G401.6 (cell line): Measurements from ENCODE around the gene PTPN13.

Experiments
- FAIRE-seq: peaks from 2 replicates; lab custom pipeline; 2012; peaks lifted over from hg19 to GRCh38; lab: Jason Lieb, UNC

PTPN13 gene, protein sequence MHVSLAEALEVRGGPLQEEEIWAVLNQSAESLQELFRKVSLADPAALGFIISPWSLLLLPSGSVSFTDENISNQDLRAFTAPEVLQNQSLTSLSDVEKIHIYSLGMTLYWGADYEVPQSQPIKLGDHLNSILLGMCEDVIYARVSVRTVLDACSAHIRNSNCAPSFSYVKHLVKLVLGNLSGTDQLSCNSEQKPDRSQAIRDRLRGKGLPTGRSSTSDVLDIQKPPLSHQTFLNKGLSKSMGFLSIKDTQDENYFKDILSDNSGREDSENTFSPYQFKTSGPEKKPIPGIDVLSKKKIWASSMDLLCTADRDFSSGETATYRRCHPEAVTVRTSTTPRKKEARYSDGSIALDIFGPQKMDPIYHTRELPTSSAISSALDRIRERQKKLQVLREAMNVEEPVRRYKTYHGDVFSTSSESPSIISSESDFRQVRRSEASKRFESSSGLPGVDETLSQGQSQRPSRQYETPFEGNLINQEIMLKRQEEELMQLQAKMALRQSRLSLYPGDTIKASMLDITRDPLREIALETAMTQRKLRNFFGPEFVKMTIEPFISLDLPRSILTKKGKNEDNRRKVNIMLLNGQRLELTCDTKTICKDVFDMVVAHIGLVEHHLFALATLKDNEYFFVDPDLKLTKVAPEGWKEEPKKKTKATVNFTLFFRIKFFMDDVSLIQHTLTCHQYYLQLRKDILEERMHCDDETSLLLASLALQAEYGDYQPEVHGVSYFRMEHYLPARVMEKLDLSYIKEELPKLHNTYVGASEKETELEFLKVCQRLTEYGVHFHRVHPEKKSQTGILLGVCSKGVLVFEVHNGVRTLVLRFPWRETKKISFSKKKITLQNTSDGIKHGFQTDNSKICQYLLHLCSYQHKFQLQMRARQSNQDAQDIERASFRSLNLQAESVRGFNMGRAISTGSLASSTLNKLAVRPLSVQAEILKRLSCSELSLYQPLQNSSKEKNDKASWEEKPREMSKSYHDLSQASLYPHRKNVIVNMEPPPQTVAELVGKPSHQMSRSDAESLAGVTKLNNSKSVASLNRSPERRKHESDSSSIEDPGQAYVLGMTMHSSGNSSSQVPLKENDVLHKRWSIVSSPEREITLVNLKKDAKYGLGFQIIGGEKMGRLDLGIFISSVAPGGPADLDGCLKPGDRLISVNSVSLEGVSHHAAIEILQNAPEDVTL (N-terminal part only)

DNA sequence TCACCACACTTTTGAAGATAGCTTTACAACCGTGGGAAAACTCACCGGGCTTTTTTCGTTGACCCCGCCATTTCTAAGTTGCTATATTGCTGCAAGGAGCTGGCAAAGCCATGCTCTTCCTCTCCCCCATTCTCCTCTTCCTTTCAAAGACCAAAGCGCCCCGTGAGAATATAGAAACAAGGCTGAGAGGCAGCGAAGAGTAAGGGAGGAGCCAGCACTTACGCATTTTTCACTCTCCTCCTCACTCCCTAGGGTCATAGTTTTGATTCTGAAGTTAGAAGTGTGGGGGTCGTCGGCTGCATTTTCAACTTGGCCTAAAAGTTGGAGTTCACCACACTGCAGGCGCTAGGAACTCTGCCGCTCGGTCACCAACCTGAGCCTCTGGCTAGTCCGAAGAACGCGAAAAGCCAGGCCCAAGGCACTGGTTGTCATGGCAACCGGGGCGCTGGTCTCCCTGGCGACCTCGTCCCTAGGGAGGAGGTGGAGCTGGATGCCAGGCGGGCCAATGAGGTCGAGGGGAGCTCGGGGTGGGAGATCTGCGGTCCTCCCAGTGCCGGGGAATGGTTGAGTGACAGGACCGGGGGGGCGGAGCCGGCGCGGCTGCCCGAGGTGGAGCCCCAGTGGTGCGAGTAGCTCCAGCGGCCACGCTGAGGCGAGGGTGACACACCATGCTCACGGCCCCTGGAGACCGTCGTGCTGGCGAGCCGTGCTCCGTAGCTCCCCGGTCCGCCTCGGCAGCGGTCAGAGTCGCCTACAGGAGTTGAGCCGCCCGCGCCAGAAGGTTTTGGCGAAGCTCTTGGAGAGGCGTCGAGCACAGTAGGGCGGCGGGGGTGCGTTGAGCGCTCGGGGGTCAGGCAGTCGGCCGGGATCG is at the start of gene PTPN13:
TSS of gene PTPN13 (plus strand) at position 628 of the 871 bp plus-strand sequence. CDS start 40,942 bp downstream, outside the sequence.
- FAIRE-seq: peak; percentile 92

DNA sequence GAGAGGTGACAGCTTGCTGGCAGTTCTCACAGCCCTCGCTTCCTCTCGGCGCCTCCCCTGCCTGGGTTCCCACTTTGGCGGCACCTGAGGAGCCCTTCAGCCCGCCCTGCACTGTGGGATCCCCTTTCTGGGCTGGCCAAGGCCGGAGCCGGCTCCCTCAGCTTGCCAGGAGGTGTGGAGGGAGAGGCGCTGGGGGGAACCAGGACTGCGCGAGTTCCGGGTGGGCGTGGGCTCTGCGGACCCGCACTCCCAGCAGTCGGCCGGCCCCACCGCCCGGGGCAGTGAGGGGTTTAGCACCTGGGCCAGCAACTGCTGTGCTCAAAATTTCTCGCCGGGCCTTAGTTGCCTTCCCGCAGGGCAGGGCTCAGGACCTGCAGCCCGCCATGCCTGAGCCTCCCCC is 47.0 kb upstream of the PTPN13 start:
- no peak for FAIRE-seq

DNA sequence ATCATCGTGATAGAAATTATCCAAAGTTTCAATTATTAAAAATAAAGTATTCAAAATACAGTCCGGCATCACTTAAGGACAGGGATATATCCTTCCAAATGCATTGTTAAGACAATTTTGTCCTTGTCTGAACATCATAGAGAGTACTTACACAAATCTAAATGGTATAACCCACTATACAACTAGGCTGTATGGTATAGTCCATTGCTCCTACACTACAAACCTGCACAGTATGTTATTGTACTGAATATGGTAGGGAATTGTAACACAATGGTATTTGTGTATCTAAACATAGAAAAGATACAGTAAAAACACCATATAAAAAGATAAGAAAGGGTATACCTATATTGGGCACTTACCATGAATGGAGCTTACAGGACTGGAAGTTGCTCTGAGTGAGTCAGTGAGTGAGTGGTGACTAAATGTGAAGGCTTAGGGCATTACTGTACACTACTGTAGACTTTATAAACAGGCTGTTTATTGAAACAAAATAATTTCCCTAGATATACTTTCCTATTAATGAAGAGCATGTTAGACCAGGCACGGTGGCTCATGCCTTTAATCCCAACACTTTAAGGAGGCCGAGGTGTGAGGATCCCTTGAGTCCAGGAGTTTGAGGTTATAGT is 44.8 kb upstream of the PTPN13 start:
- no peak for FAIRE-seq

DNA sequence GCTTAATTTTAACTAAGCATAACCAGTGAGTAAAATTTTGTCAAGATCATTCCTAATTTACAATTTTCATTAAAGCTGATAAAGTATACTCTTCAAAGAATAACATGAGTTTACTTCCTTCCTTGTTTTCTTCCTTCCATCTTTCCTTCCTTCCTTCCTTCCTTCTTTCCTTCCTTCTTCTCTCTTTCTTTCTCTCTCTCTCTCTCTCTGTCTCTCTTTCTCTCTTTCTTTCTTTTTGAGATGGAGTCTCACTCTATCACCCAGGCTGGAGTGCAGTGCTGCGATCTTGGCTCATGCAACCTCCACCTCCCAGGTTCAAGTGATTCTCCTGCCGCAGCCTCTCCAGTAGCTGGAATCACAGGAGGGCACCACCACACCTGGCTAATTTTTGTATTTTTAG is 42.7 kb upstream of the PTPN13 start:
- no peak for FAIRE-seq

DNA sequence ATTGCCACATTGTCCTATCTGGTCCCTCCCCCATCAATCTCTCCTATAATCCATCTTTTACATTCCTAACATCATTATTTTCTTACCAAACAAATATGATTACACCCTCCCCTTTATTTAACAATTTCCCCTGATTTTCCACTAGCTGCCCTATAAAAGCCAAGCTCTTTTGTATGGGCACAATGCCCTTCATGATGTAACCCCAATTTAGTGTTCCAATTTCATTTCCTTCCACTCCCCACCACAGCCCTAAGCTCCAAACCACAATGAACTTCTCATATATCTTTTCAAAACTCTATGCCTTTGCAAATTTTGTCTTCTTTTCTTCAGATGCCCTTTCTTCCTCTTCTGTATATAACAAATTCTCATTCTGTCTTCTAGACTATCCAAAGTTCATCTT is 39.5 kb upstream of the PTPN13 start:
- FAIRE-seq: no peak

DNA sequence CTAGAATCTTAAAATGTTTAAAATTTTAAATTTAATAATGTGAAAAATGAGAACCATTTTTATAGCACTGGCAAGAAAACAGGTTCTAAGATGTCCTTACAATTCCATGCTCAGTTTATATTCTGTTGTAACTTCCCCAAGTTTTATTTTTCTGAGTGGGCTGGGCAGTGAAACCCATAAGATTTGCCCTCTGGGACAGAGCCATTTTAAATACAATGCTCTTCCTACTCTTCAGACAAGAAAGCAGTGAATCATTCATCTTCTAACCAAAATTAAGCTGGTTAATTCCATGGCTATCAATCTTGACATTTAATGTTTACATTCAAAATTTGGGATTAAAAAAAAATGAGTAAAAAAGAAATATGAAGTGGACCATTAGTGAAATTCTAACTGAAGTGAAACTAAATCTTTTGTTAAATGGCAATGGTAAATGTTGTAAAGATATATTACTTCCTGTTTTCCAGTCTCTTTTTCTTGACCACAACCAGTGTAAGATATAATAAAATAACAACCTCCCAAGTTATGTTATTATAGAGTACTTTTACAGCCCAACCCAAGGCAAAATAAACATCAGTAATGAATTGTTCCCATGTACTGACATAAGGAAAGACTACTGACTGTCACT is 37.2 kb upstream of the PTPN13 start:
- no peak for FAIRE-seq

DNA sequence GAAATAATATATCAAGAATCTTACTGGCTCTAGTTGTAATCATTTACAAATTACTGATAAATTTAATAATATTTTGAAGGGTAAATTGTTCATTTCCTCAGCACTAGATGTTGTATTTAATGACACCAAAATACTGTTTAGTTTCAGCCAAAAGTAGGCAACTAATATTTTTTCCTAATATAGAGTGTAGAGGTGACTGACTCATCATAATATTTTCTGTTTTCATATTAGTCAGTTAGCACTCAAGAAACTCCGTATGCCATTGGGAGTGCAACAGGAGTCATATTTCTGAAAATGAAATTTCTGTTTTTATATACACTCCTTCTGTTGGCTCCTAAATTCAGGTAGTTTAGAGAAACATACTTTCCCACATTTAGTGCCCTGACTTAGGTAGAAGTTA is 36.6 kb upstream of the PTPN13 start:
- FAIRE-seq: no peak

DNA sequence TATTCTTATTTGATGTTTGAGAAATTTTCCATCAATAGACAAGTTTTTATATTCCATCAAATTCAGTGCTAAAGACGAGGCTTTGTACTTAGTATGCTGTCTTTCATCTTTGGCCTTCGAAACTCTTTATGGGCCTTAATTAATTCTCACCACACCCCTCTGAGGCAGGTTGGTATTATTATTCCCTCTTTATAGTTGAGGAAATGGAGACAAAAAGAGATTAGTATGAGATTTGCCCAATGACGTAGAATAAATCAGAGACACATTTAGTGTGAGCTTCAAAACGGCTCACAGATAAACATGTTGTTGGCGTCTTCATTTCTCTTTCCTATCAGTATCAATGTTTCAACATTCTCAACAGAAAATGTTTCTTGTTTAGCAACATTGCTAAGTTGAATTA is 35.9 kb upstream of the PTPN13 start:
- FAIRE-seq: no peak

DNA sequence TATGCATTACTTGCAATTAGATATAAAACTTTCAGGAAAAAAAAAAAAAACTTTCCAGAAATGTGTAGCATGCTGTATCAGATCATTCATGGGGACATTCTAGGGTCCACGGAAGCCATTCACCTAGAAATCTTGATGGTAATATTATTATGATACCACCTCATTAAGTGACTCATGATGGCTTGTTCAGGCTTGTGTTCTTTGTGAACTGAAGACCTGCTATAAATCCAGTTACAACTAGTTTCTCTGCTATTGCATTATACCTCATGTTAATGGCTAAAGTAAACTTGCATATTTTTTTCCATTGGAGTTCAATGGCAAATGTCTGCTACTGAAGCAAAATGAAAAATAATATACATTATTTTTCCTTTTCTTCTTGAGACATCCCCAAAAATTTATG is 35.3 kb upstream of the PTPN13 start:
- FAIRE-seq: no peak

DNA sequence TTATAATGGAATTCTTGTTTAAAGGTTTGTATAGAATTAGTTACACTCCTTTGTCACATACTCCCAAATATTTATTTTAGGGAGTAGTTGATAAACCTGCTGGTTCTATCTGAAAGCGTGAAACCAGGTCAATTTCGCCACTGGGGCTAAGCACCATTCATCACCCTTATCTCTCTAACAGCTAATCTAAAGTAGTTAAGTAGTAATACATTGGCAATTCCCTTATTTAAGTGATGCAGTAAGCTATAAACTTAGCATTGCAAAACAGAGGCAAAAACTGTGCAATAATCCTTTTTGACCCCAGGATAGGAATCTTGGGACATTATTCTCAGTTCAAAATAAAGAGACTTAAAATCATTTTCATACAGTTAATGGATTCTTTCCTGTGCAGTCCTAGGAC is 33.7 kb upstream of the PTPN13 start:
- no peak for FAIRE-seq

DNA sequence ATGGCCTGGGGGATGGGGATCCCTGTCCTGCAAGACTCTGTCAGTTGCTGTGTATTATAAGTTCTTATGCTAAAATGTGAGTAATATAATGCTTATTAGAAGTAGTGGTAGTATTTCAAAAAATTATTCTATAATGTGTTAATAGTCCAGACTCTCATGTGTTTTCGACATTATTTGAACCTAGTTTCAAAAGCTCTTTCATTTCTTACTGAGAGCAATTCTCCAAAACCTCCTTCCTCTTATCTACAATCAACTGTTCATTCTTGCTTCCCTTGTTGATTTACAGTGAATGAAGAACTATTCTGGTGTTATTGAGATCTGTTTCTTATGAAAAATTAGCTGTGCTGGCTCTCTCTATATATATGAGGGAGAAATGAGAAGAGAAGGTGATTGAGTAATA is 32.9 kb upstream of the PTPN13 start:
- FAIRE-seq: no peak

DNA sequence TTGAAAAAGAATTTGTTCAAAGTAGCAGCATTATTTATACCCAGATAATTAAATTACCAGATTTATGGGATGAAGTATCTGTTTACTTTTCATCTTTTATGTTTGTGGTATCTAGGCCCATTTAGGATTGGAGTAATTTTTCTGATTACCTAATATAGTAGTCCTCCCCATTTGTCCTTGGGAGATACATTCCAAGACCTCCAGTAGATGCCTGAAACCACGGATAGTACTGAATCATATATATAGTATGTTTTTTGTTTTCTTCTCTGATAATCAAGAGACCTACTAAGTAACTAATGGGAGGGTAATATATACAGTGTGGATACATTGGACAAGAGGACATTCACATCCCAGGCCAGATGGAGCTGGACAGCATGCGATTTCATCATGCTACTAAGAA is 30.7 kb upstream of the PTPN13 start:
- no peak for FAIRE-seq

DNA sequence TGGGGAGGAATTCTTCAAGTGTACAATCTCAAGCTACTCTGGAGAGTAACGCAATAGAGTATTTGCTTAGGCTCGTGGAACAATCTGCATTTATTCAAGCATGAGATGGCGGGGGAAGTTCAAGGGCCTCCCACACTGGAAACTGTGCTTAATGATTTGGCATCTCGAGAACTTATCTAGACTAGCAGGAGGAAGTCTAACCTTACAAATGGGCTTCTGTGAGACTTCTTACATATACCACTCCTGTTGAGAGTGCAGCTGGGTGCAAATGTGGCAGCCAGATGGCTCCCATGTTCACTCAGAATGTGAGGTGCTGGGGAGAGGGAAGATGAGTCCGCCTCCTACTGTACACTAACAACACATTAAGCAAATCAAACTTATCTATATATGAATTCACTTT is 29.3 kb upstream of the PTPN13 start:
- no peak for FAIRE-seq

DNA sequence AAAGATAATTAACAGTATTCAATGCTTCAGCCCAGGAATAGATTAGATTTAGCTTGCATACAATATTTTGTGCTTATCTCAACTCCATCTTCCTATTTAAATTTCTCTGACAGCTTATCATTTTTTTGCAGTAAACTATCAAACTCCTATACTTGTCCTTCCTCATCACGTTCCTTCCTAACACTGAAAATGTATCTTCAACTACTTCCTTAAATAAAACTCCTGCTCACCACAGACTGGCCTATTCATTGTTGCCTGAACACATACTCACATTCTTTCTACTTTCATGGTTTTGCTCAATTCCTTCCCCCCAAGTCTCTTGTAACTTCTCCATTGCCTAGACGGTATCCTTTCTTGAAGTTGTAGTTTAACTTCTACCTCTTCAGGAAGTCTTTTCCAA is 28.5 kb upstream of the PTPN13 start:
- no peak for FAIRE-seq

DNA sequence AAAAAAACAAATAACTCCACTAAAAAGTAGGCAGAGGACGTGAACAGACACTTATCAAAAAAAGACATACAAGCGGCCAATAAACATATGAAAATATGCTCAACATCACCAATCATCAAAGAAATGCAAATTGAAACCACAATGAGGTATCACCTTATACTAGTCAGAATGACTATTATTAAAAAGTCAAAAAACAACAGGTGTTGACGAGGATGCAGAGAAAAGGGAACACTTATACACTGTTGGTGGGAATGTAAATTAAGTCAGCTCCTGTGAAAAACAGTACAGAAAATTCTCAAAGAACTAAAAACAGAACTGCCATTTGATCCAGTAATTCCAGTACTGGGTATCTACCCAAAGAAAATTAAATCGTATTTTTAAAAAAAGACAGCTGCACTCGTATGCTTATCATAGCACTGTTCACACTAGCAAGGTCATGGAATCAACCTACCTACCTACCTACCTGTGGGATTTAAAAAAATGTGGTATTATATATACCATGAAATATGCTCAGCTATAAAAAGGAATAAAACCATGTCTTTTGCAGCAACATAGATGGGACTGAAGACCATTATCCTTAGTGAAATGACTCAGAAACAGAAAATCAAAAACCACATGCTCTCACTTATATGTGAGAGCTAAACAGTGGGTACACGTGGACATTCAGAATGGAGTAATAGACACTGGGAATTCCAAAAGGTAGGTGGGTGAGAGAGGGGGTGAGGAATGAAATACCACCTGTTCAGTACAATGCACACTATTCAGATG is 24.8 kb upstream of the PTPN13 start:
- no peak for FAIRE-seq

DNA sequence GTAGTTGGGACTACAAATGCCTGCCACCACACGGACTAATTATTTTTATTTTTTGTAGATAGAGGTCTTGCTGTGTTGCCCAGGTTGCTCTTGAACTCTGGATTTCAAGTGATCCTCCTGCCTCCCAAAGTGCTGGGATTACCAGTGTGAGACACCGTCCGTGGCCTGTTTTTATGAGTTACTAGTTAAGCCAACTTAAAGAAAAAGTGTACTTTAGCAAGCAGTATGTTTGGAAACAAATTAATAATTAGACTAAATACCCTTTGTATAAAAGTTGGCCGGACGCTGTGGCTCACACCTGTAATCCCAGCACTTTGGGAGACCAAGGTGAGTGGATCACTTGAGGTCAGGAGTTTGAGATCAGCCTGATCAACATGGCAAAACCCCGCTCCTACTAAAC is 14.2 kb upstream of the PTPN13 start:
- no peak for FAIRE-seq

DNA sequence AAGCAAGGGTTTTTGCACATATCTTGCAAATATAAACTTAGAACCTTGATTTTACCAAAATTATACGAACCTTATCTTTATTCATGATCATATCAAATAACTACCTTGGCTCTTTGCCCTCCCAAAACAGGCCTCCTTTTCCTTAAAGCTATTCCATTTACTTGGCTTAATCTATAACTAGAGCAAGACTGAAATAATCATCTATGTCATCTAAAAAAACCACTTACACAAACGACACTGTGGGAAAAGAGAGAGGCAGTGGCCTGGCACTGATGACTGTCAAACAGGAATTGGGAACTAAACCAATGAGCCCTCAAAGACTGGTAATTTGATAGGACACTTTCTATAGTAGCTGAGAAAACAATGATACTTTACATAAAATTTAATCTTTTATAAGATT is 11.7 kb upstream of the PTPN13 start:
- FAIRE-seq: no peak

DNA sequence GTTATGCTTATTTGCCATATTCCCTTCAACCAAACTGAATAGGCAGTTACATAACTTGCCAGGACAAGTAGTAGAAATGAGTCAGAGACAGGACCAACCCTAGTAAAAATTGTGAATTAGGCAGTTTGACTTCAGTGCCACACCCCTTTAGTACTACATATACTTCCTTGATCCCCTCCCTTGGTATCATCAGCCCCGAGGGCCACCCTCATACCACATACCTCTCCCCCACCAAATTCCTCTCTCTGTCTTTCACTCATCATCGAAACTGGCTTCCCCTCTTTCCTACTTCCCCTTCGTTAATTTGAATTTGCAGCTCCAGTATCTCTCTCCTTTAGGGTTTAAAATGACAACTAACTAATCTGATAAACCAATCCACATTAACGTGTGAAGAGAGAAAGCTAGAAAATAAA is 7.9 kb upstream of the PTPN13 start:
- FAIRE-seq: no peak

DNA sequence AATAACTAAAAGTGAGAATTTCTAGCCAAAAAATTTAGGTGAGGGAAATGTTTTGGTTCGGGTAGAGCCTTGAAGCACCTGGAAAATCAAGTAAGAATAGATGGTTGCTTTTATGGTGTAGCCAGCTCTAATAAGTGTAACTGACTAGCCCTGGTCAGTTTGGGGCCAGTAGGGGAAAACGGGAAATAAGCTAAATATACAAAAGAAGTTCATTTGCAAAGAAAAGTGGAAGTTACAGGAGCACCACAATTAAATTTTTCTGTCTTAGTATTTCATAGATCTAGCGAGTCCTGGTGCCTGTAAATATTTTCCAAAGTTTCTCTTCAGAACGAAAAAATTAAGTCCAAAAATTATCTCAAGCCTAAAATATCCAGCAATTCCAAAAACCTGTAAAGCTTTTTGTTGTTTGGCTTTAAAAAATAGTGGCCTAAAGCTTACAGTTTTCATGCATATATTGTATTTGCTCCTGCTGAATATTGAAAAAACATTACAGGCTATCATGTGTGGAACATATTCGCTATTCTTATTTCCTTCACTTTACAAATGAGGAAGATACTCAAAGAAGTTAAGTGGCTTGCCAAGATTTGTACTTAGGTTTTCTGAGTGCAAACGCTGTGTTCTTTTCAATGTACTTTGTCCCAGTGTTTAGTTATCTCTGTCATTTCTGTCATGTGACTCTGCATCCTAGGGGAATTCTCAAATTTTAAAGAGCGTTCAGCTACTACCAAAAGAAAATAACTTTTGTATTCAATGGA is 7.3 kb upstream of the PTPN13 start:
- FAIRE-seq: no peak
